Astrocyte (in vitro differentiated cells and primary cell): ENCODE results near the gene IP6K2. TPM values are rescaled to one million over a fixed set of nuclear protein-coding genes. Genes with fewer than 3 reads are reported as not detected.
A peak's percentile ranks its signal among the peaks of the same experiment; 100 is the strongest.

Source experiments
- DNase-seq: peaks from one replicate; pipeline ENCODE4 v3.0.0-alpha.2; 2010; ENCODE audit warnings: low read depth
- FAIRE-seq: peaks from 2 replicates; lab custom pipeline; 2011; peaks lifted over from hg19 to GRCh38; lab: Jason Lieb, UNC
- H2AFZ ChIP-seq: 2 replicates; pipeline ENCODE4 v1.6.0; 2012; ENCODE audit warnings: low read depth, low read length, inconsistent platforms
- H3K27ac ChIP-seq: 2 replicates; pipeline ENCODE4 v1.5.1; 2011; ENCODE audit warnings: low read depth, low read length, inconsistent platforms
- H3K27me3 ChIP-seq: 2 replicates; pipeline ENCODE4 v1.6.0; 2011; ENCODE audit warnings: low read length, inconsistent platforms; ENCODE audit not compliant: insufficient read depth
- H3K36me3 ChIP-seq: 2 replicates; pipeline ENCODE4 v1.5.1; 2011; ENCODE audit warnings: low read length, inconsistent platforms; ENCODE audit not compliant: insufficient read depth
- H3K4me1 ChIP-seq: 2 replicates; pipeline ENCODE4 v1.5.1; 2011; ENCODE audit warnings: low read length, inconsistent platforms; ENCODE audit not compliant: insufficient read depth
- H3K4me2 ChIP-seq: 2 replicates; pipeline ENCODE4 v1.6.0; 2012; ENCODE audit warnings: low read length, inconsistent platforms
- H3K4me3 ChIP-seq: 2 replicates; pipeline ENCODE4 v1.5.1; 2011; ENCODE audit warnings: low read depth, mild to moderate bottlenecking, low read length, inconsistent platforms; ENCODE audit not compliant: insufficient read depth
- H3K79me2 ChIP-seq: 2 replicates; pipeline ENCODE4 v1.6.0; 2012; ENCODE audit warnings: mild to moderate bottlenecking, low read length, inconsistent platforms; ENCODE audit not compliant: insufficient read depth
- H3K9ac ChIP-seq: 2 replicates; pipeline ENCODE4 v1.6.0; 2012; ENCODE audit warnings: mild to moderate bottlenecking, low read length, inconsistent platforms
- H3K9me3 ChIP-seq: 2 replicates; pipeline ENCODE4 v1.5.1; 2012; ENCODE audit warnings: low read depth, mild to moderate bottlenecking, low read length, inconsistent platforms; ENCODE audit not compliant: insufficient read depth
- H4K20me1 ChIP-seq: 2 replicates; pipeline ENCODE4 v1.6.0; 2012; ENCODE audit warnings: low read length, inconsistent platforms; ENCODE audit not compliant: insufficient read depth
- H3K27ac Mint-ChIP-seq: one replicate; pipeline ENCODE4 v1.8.0; 2021; ENCODE audit warnings: mild to moderate bottlenecking, mixed read lengths; ENCODE audit not compliant: unreplicated experiment
- H3K27me3 Mint-ChIP-seq: one replicate; pipeline ENCODE4 v1.8.0; 2021; ENCODE audit warnings: low read depth, mixed read lengths; ENCODE audit not compliant: unreplicated experiment
- H3K36me3 Mint-ChIP-seq: one replicate; pipeline ENCODE4 v1.8.0; 2021; ENCODE audit warnings: low read depth, mixed read lengths; ENCODE audit not compliant: unreplicated experiment
- H3K4me1 Mint-ChIP-seq: one replicate; pipeline ENCODE4 v1.8.0; 2021; ENCODE audit warnings: low read depth, mixed read lengths; ENCODE audit not compliant: unreplicated experiment
- H3K4me3 Mint-ChIP-seq: one replicate; pipeline ENCODE4 v1.8.0; 2021; ENCODE audit warnings: mild to moderate bottlenecking, moderate library complexity, mixed read lengths; ENCODE audit not compliant: unreplicated experiment
- H3K9me3 Mint-ChIP-seq: one replicate; pipeline ENCODE4 v1.8.0; 2021; ENCODE audit warnings: mild to moderate bottlenecking, mixed read lengths; ENCODE audit not compliant: unreplicated experiment
- CTCF ChIP-seq: IDR thresholded peaks from 2 replicates; pipeline ENCODE4 v1.5.1; 2011; ENCODE audit warnings: low read depth, mild to moderate bottlenecking, inconsistent platforms, low read length, moderate library complexity; ENCODE audit not compliant: insufficient read depth
- EZH2 ChIP-seq: IDR thresholded peaks from 2 replicates; pipeline ENCODE4 v1.6.1; 2012; ENCODE audit warnings: mild to moderate bottlenecking, low read length, inconsistent platforms; ENCODE audit not compliant: insufficient read depth
- total RNA-seq: library from RNA; stranded (reverse); gene quantifications from 2 replicates; pipeline ENCODE4 v1.2.1, GENCODE V29; 2021

IP6K2 gene
- total RNA-seq, 1 donor from 2014 or later = 104 TPM

- Histone ChIP-seq H3K27ac (no peak overlapping the region), H3K4me2 (no peak overlapping the region), H3K4me3 (no peak overlapping the region), H3K27me3 (no peaks in the 10 kb centered on the region), H3K4me1 (peaks cover 30% of the 10 kb centered on the region), H3K9me3 (no peaks in the 10 kb centered on the region), H4K20me1 (peaks cover 92% of the 10 kb centered on the region), H3K9ac (no peak overlapping the region), H3K79me2 (peaks cover 66% of the 10 kb centered on the region), H2AFZ (no peak overlapping the region), H3K36me3 (peaks cover 59% of the 10 kb centered on the region)
- Mint-ChIP-seq H3K4me1 (peaks cover 35% of the 10 kb centered on the region), H3K36me3 (peaks cover 19% of the 10 kb centered on the region), H3K9me3 (no peaks in the 10 kb centered on the region), H3K4me3 (peak overlapping the region; percentile 37), H3K27ac (peak overlapping the region; percentile 43), H3K27me3 (no peaks in the 10 kb centered on the region)
- FAIRE-seq (no peak), DNase-seq (no peak)
- TF ChIP-seq CTCF (no peak), EZH2 (no peak)
Measured at GRCh38 chr3:48690846-48691458, 26.1 kb downstream of the IP6K2 start.

DNA sequence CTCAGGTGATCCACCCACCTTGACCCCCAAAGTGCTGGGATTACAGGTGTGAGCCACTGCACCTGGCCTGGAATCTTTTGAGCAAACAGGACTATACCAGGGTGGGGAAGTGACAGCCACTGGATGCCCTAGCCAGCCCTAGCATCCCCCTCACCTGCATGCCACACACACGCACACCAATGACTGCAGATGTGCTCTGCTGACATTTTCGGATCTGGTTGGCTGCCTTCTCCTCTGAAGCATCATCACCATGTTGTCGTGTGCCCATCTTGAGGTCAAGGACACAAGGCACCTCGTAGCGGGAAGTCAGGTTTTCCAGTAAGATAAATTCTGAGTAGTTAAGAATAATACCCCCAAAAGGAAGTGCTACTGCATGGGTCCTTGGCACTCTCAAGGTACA is 27.6 kb downstream of the IP6K2 start:
- H2AFZ ChIP-seq = no peak overlapping the region
- H3K36me3 Mint-ChIP-seq = peaks cover 19% of the 10 kb centered on the region
- H3K4me3 ChIP-seq = no peak overlapping the region
- no peak for TF ChIP-seq CTCF
- no peak for TF ChIP-seq EZH2
- DNase-seq = no peak
- peaks cover 82% of the 10 kb centered on the region for H4K20me1 ChIP-seq
- H3K27me3 Mint-ChIP-seq = no peaks in the 10 kb centered on the region
- H3K4me2 ChIP-seq = no peak overlapping the region
- no peaks in the 10 kb centered on the region for H3K9me3 ChIP-seq
- no peak overlapping the region for H3K27ac ChIP-seq
- no peaks in the 10 kb centered on the region for H3K9me3 Mint-ChIP-seq
- H3K36me3 ChIP-seq = peaks cover 59% of the 10 kb centered on the region
- H3K4me1 Mint-ChIP-seq = peaks cover 27% of the 10 kb centered on the region
- H3K79me2 ChIP-seq = peaks cover 65% of the 10 kb centered on the region
- no peaks in the 10 kb centered on the region for H3K27me3 ChIP-seq
- H3K9ac ChIP-seq = no peak overlapping the region
- no peak overlapping the region for H3K27ac Mint-ChIP-seq
- H3K4me1 ChIP-seq = peaks cover 25% of the 10 kb centered on the region
- H3K4me3 Mint-ChIP-seq = no peak overlapping the region
- no peak for FAIRE-seq

- Histone ChIP-seq H3K27me3 (no peaks in the 10 kb centered on the region), H3K4me2 (no peak overlapping the region), H3K36me3 (peaks cover 59% of the 10 kb centered on the region), H3K27ac (no peak overlapping the region), H2AFZ (no peak overlapping the region), H4K20me1 (peaks cover 82% of the 10 kb centered on the region), H3K4me3 (no peak overlapping the region), H3K9ac (no peak overlapping the region), H3K9me3 (no peaks in the 10 kb centered on the region), H3K79me2 (peaks cover 58% of the 10 kb centered on the region), H3K4me1 (peaks cover 25% of the 10 kb centered on the region)
- H3K4me3 Mint-ChIP-seq = no peak overlapping the region
- FAIRE-seq = no peak
- no peaks in the 10 kb centered on the region for H3K27me3 Mint-ChIP-seq
- no peaks in the 10 kb centered on the region for H3K9me3 Mint-ChIP-seq
- TF ChIP-seq EZH2 (no peak), CTCF (no peak)
- H3K36me3 Mint-ChIP-seq = peaks cover 19% of the 10 kb centered on the region
- no peak overlapping the region for H3K27ac Mint-ChIP-seq
- peaks cover 25% of the 10 kb centered on the region for H3K4me1 Mint-ChIP-seq
- DNase-seq = no peak
Measured at GRCh38 chr3:48688737-48689075, 28.3 kb downstream of the IP6K2 start.
